Subcutaneous adipose tissue (tissue), 4 donors: ENCODE results near the gene CRB1. TPM values are rescaled to one million over a fixed set of nuclear protein-coding genes. Genes with fewer than 3 reads are reported as not detected.

Experiments
- CTCF ChIP-seq: fragments of 450-650 bp; IDR thresholded peaks from one replicate; pipeline ENCODE4 v1.5.1; 2016; ENCODE audit warnings: low read depth, mild to moderate bottlenecking, control low read depth, antibody characterized with exemption, moderate library complexity
- total RNA-seq, 4 donors: library from RNA; depleted of rRNA; stranded (reverse); fragments of >200 nt; gene quantifications; one replicate each; pipeline ENCODE4 v1.1.0, GENCODE V29; 2016

The CRB1 gene
- total RNA-seq, result under 1 TPM in 3 of 4 donors, not detected in 1; 0.34 to 0.94 (median 0.66) TPM

DNA sequence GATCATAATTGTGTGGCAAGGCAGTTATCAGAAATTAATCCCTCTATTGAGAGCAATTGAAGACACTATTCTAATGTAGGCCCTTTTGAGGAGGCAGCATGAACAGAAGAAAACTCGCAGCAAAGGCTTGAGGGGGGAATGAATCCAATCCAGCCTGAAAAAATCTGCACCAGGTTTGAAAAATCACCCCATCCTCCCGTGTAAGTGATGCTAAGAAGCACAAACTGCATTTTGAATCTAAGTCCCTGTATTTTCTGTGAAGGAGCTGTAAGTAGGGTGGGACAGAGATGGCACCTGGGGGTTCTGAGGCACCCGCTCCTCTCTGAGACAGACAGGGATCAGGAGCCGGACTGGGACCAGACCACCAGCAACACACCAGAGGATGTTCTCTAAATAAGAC is at the start of gene CRB1:
CRB1 (plus strand) TSS at position 241 of the 400 bp plus-strand sequence. CDS start 161 bp downstream, outside the sequence.
- no peak for TF ChIP-seq CTCF

GRCh38 chr1:197218857-197219256 is 49.2 kb upstream of the CRB1 start:
- TF ChIP-seq CTCF, result no peak

DNA sequence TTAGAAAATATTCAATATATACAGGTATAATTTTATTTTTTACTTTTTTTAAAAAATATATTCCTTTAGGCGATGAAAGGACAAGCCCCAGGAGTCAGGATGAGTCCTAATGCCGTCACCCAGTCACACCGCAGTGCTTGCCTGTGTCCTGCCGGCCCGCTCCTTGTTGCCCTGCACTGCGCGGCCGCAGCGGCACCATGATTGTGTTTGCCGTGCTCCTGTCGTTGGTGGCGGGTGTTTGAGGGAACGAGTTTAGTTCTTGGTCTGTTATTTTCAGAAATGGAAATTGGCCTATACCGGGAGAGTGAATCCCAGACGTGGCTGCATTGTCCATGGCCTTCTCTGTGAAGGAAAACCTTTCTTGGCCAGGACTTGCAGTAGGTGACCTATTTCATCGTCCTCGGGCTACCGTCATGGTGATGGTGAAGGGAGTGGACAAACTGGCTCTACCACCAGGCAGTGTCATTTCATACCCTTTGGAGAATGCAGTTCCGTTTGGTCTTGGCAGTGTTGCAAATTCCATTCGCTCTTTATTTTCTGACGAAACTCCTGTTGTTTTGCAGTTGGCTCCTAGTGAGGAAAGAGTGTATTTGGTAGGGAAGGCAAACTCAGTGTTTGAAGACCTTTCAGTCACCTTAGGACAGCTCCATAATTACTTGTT is 45.9 kb upstream of the CRB1 start:
- no peak for TF ChIP-seq CTCF

DNA sequence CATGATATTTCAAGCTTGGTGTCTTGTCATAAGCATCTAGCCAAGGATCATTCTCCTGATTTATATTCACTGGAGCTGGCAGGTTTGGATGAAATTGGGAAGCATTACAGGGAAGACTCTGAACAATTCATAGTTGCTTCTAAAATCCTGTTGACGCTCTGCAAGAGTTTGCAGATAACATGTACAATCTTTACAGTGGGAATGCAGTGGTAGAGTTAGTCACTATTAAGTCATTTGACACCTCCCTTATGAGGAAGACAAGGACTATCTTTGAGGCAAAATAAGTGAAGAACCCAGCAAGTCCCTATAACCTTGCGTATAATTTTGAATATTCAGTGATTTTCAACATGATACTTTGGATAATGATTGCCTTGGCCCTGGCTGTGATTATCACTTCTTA is 45.3 kb upstream of the CRB1 start:
- TF ChIP-seq CTCF, result no peak

DNA sequence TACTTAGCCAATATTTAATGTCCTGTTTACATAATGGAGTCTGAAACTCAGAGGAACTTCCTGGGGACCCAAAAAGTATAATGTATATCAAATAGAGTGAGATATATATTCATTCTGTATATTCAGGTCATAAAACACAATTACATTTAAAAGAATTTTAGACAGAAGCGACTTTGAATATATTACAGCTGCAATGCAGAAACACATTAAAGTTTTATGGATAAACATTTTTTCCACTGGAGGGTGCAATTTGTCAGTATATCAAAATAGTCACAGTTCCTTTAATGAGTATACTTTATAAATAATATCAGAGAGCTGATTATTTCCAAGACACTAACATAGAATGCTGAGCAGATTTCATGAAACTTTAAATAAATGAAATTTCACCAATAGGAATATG is 43.9 kb upstream of the CRB1 start:
- TF ChIP-seq CTCF, result no peak

GRCh38 chr1:197225611-197226010 is 42.4 kb upstream of the CRB1 start:
- TF ChIP-seq CTCF, result no peak

DNA sequence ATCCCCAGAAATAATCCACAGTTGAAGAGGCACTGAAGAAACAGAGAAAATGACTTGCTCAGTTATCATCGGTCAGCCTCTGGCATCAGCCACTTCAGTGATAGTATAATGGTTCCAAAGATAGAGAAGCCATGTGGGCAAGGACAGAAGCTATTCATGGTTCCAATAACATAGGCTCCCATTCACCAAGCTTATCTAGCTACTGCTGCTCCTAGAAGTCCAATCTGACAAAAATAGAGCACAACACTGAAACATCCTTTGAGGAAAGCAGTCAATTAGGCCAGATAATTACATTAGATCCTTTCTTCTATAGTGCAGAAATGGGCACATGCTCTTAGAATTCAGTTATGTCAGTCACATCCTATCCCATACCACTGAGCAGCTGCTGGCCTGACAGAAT is 33.5 kb upstream of the CRB1 start:
- TF ChIP-seq CTCF, result no peak
